Endodermal cell (in vitro differentiated cells): Measurements from ENCODE around the gene SUSD6. TPM values are rescaled to one million over a fixed set of nuclear protein-coding genes. Genes with fewer than 3 reads are reported as not detected.
A peak's percentile ranks its signal among the peaks of the same experiment; 100 is the strongest.

ENCODE experiments used
- DNase-seq: peaks from one replicate; pipeline ENCODE4 v3.0.0-alpha.2; 2017
- H3K27ac ChIP-seq: 2 replicates; pipeline ENCODE4 v1.5.1; 2013; ENCODE audit warnings: mild to moderate bottlenecking, low read depth, low read length, moderate library complexity
- H3K27me3 ChIP-seq: 2 replicates; pipeline ENCODE4 v1.6.1; 2013; ENCODE audit warnings: mild to moderate bottlenecking, low read length, moderate library complexity; ENCODE audit not compliant: insufficient read depth, control insufficient read depth, poor library complexity, severe bottlenecking
- H3K36me3 ChIP-seq: 2 replicates; pipeline ENCODE4 v1.7.0; 2013; ENCODE audit warnings: mild to moderate bottlenecking, low read length, moderate library complexity; ENCODE audit not compliant: control insufficient read depth, insufficient read depth
- H3K4me1 ChIP-seq: one replicate; pipeline ENCODE4 v1.7.0; 2013; ENCODE audit warnings: low read length; ENCODE audit not compliant: control insufficient read depth, insufficient read depth
- H3K4me3 ChIP-seq: 2 replicates; pipeline ENCODE4 v1.5.1; 2013; ENCODE audit warnings: mild to moderate bottlenecking, low read length, moderate library complexity
- H3K9ac ChIP-seq: 2 replicates; pipeline ENCODE4 v1.6.1; 2013; ENCODE audit warnings: mild to moderate bottlenecking, low read length, moderate library complexity; ENCODE audit not compliant: poor library complexity, severe bottlenecking; ENCODE audit errors: extremely low read depth
- H3K9me3 ChIP-seq: 2 replicates; pipeline ENCODE4 v1.6.1; 2013; ENCODE audit warnings: mild to moderate bottlenecking, low read length, moderate library complexity; ENCODE audit not compliant: control insufficient read depth
- H3K27ac Mint-ChIP-seq: 2 replicates; pipeline ENCODE4 v1.8.0; 2020; ENCODE audit warnings: mixed read lengths
- H3K27me3 Mint-ChIP-seq: 2 replicates; pipeline ENCODE4 v1.8.0; 2021; ENCODE audit warnings: mild to moderate bottlenecking, mixed read lengths; ENCODE audit not compliant: insufficient read depth
- H3K36me3 Mint-ChIP-seq: 2 replicates; pipeline ENCODE4 v1.8.0; 2020; ENCODE audit warnings: low read depth, mixed read lengths
- H3K4me1 Mint-ChIP-seq: 2 replicates; pipeline ENCODE4 v1.8.0; 2020; ENCODE audit warnings: mixed read lengths
- H3K4me3 Mint-ChIP-seq: 2 replicates; pipeline ENCODE4 v1.8.0; 2020; ENCODE audit warnings: mild to moderate bottlenecking, moderate library complexity, mixed read lengths
- H3K9me3 Mint-ChIP-seq: 2 replicates; pipeline ENCODE4 v1.8.0; 2020; ENCODE audit warnings: mild to moderate bottlenecking, mixed read lengths
- WGBS, 2 experiments: methylation state at CpG; one replicate each; pipeline versions ENCODE4 v1.1.5 to v1.1.7; 2013; ENCODE audit warnings: missing lambda C conversion rate in 2 of 2, mixed read lengths in 1 of 2; ENCODE audit not compliant: insufficient coverage in 1 of 2, insufficient read length in 1 of 2; 5-methylcytosine and 5-hydroxymethylcytosine counted together
- total RNA-seq, 2 donors: library from RNA; stranded (reverse); fragmentation: NEBNext Ultra II Directional in 1 of 2; extraction: Animal tissue kit (Norgen Biotek cat#: 25700) in 1 of 2; gene quantifications; 2 replicates in 1 of 2; 3 replicates in 1 of 2; pipeline ENCODE4 v1.2.1, GENCODE V29; 2021
- TF ChIP-seq, protein P1 (sequence below): fragments of 200-600 bp; sonication (generic); conservative IDR thresholded peaks from 2 replicates; pipeline ENCODE4 v1.5.0; 2021; ENCODE audit warnings: antibody characterized with exemption, mild to moderate bottlenecking

SUSD6 gene
- total RNA-seq, 2 donors from 2014 or later: 5.7 to 5.9 TPM

DNA sequence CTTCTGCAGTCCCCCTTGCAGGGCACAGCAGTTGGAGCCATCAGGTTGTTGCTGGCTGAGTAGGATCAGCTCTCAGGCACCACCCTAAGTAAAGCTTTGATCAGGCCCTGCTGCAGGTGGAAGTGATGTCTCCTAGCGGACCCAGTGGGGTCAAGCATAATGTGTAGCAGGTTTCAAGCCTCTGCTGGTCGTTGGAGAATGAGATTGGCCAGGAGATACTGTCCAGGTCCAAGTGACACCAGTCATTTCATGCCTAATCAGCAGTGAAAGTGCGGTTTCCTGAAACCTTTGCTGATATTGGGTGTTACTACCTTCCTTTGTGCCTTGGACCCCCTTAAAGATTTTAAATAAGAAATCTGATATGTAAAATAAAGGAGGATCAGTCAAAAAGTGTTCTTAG, 72.6 kb downstream of the SUSD6 start:
- H3K27ac Mint-ChIP-seq: no peak overlapping the region
- WGBS, 2 experiments: 90 to 95% methylated on average over 3 of the region's 3 CpGs
- Histone ChIP-seq H3K36me3 (no peaks in the 10 kb centered on the region), H3K9ac (no peak overlapping the region), H3K4me1 (no peaks in the 10 kb centered on the region), H3K27ac (no peak overlapping the region), H3K4me3 (no peak overlapping the region), H3K27me3 (no peaks in the 10 kb centered on the region), H3K9me3 (no peaks in the 10 kb centered on the region)
- no peak for DNase-seq
- no peaks in the 10 kb centered on the region for H3K36me3 Mint-ChIP-seq
- no peaks in the 10 kb centered on the region for H3K27me3 Mint-ChIP-seq
- H3K4me3 Mint-ChIP-seq: no peak overlapping the region
- no peaks in the 10 kb centered on the region for H3K9me3 Mint-ChIP-seq
- TF ChIP-seq, protein P1, sequence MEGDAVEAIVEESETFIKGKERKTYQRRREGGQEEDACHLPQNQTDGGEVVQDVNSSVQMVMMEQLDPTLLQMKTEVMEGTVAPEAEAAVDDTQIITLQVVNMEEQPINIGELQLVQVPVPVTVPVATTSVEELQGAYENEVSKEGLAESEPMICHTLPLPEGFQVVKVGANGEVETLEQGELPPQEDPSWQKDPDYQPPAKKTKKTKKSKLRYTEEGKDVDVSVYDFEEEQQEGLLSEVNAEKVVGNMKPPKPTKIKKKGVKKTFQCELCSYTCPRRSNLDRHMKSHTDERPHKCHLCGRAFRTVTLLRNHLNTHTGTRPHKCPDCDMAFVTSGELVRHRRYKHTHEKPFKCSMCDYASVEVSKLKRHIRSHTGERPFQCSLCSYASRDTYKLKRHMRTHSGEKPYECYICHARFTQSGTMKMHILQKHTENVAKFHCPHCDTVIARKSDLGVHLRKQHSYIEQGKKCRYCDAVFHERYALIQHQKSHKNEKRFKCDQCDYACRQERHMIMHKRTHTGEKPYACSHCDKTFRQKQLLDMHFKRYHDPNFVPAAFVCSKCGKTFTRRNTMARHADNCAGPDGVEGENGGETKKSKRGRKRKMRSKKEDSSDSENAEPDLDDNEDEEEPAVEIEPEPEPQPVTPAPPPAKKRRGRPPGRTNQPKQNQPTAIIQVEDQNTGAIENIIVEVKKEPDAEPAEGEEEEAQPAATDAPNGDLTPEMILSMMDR: no peak
- H3K4me1 Mint-ChIP-seq: peaks cover 11% of the 10 kb centered on the region

DNA sequence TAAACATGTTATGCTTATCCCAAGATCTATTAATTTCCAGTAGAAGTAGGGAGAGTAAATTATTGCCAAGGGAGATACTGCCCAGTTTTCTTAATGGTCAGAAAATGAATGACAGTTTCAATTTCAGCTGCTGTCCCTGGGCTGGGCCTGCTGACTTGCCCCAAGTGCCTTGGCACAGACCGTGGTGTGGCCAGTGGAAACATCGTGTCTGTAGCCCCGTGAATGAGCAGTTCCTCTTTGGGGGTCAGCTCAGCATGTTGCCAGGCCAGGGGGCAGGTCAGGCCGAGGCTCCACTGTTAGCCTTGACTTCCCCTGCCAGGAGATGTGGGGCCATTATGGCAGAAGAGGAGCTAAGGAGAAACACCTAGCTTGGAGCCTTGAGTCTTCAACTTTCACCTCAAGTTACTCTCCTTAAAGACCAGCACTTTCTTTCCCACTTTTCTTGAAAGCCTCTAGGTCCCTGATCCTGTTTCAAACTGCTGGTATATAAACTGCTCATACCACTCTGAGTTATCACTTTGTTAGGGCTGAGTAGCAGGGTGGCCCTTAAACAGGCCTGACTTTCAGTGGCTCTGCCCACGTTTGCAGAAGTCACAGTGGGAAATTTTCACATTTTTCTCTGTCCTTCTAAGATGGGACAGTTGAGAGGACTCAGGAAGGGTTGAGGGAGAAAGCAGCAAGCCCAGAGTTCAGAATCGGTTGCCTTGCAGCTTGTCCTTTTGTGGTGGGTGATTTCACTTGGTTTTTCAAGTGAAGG, 73.2 kb downstream of the SUSD6 start:
- Histone ChIP-seq H3K27ac (peak overlapping the region; percentile 16), H3K4me1 (no peaks in the 10 kb centered on the region), H3K36me3 (no peaks in the 10 kb centered on the region), H3K27me3 (no peaks in the 10 kb centered on the region), H3K9ac (no peak overlapping the region), H3K4me3 (no peak overlapping the region), H3K9me3 (no peaks in the 10 kb centered on the region)
- Mint-ChIP-seq H3K4me1 (peaks cover 11% of the 10 kb centered on the region), H3K27me3 (no peaks in the 10 kb centered on the region), H3K27ac (no peak overlapping the region), H3K36me3 (no peaks in the 10 kb centered on the region), H3K4me3 (no peak overlapping the region), H3K9me3 (no peaks in the 10 kb centered on the region)
- TF ChIP-seq, protein P1: no peak
- WGBS, 2 experiments: 88 to 98% methylated on average over 4 to 6 of the region's 6 CpGs
- DNase-seq: no peak

DNA sequence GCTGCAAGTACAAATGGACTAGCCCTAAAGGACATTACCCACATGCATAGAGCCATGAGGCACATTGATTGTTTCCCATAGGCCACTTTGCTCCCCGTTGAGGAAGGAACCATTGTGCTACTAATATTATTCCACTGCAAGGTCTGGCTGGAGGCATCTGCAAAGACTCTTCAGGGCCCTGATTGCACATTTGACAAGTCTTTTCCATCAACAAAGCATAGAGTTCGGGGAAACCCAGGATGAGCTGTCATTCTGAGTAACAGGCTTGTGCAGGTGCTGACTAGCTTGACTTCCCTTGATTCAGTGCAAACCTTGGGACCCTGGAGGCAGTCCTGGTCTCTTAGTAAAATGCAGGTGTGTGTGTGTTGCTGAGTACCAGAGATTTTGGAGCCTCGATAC, 73.8 kb downstream of the SUSD6 start:
- Mint-ChIP-seq H3K36me3 (no peaks in the 10 kb centered on the region), H3K27ac (no peak overlapping the region)
- no peaks in the 10 kb centered on the region for H3K4me1 ChIP-seq

More for the DNA sequence above, 73.8 kb downstream of the SUSD6 start:
- Histone ChIP-seq H3K4me3 (no peak overlapping the region), H3K27ac (peak overlapping the region; percentile 16), H3K9ac (no peak overlapping the region), H3K27me3 (no peaks in the 10 kb centered on the region), H3K36me3 (no peaks in the 10 kb centered on the region), H3K9me3 (no peaks in the 10 kb centered on the region)
- no peak for DNase-seq
- 91 to 100% methylated on average over 1 to 3 of the region's 3 CpGs for WGBS, 2 experiments
- Mint-ChIP-seq H3K9me3 (no peaks in the 10 kb centered on the region), H3K4me3 (no peak overlapping the region), H3K27me3 (no peaks in the 10 kb centered on the region), H3K4me1 (peaks cover 11% of the 10 kb centered on the region)
- TF ChIP-seq, protein P1: no peak
